ENCODE measurements around the gene SNU13. TPM values are rescaled to one million over a fixed set of nuclear protein-coding genes. Genes with fewer than 3 reads are reported as not detected.

Gene SNU13
- total RNA-seq, 1 donor from 2014 or later: 143 TPM

DNA sequence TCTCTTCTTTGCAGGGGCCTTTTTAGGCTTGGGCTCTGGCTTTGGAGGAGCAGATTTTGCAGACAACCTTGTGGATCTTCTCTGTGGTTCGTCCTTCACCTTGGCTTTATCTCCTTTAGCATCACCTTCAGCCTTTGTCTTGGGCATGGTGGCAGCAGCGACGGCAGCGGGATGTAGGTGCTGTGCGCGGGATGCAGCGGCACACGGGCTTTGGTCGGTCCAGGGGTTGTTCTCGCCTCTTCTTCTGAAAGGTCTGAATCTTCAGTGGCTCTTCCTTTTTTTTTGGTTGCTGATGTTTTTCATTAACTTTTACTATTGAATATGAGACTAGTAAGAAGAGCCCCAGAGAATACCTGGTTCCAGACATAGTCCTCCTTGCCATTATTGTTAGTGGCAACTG is 20.7 kb upstream of the SNU13 start:
- Histone ChIP-seq H3K27me3 (peaks cover 3% of the 10 kb centered on the region), H3K79me2 (ENCODE audit: low read depth) (no peaks in the 10 kb centered on the region), H2AFZ (replicated peaks) (no peak overlapping the region), H3F3A (ENCODE audit: low read depth) (no peaks in the 10 kb centered on the region), H3K36me3 (no peaks in the 10 kb centered on the region), H3K9ac (no peak overlapping the region), H3K9me3 (ENCODE audit: low read depth) (no peaks in the 10 kb centered on the region), H3K4me1 (no peaks in the 10 kb centered on the region), H3K4me3 (no peak overlapping the region), H4K20me1 (ENCODE audit: low read depth) (no peaks in the 10 kb centered on the region), H3K27ac (no peak overlapping the region), H3K4me2 (no peak overlapping the region)
- no peak overlapping the region for H3K4me3 Mint-ChIP-seq
- no peak for DNase-seq (ENCODE audit: low spot score)
- H3K36me3 Mint-ChIP-seq: no peaks in the 10 kb centered on the region
- peaks cover 2% of the 10 kb centered on the region for H3K4me1 Mint-ChIP-seq
- TF ChIP-seq EZH2phosphoT487 (IDR thresholded peaks at IDR 0.05) (no peak), EZH2 (IDR thresholded peaks at IDR 0.05) (no peak)
- TF ChIP-seq, protein P1, sequence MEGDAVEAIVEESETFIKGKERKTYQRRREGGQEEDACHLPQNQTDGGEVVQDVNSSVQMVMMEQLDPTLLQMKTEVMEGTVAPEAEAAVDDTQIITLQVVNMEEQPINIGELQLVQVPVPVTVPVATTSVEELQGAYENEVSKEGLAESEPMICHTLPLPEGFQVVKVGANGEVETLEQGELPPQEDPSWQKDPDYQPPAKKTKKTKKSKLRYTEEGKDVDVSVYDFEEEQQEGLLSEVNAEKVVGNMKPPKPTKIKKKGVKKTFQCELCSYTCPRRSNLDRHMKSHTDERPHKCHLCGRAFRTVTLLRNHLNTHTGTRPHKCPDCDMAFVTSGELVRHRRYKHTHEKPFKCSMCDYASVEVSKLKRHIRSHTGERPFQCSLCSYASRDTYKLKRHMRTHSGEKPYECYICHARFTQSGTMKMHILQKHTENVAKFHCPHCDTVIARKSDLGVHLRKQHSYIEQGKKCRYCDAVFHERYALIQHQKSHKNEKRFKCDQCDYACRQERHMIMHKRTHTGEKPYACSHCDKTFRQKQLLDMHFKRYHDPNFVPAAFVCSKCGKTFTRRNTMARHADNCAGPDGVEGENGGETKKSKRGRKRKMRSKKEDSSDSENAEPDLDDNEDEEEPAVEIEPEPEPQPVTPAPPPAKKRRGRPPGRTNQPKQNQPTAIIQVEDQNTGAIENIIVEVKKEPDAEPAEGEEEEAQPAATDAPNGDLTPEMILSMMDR (IDR thresholded peaks at IDR 0.05): no peak
- H3K9me3 Mint-ChIP-seq: no peaks in the 10 kb centered on the region
- H3K27me3 Mint-ChIP-seq (ENCODE audit: insufficient read depth, low read depth): peaks cover 5% of the 10 kb centered on the region
- H3K27ac Mint-ChIP-seq: no peak overlapping the region

DNA sequence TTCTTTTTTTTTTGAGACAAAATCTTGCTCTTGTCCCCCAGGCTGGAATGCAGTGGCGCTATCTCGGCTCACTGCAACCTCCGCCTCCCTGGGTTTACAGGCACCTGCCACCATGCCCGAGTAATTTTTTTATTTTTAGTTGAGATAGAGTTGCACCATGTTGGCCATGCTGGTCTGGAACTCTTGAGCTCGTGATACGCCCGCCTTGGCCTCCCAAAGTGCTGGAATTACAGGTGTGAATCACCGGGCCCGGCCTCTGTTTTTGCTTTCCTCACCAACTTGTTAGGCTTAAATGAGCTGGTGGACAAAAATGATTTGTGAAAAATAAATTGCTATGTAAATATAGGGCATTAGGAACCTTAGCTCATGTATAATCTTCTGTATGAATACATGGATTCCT is 14.1 kb upstream of the SNU13 start:
- Histone ChIP-seq H3K4me2 (no peak overlapping the region), H3F3A (ENCODE audit: low read depth) (peaks cover 9% of the 10 kb centered on the region), H3K36me3 (no peaks in the 10 kb centered on the region), H3K4me3 (no peak overlapping the region), H3K9me3 (ENCODE audit: low read depth) (no peaks in the 10 kb centered on the region), H4K20me1 (ENCODE audit: low read depth) (no peaks in the 10 kb centered on the region), H2AFZ (replicated peaks) (no peak overlapping the region), H3K27me3 (no peaks in the 10 kb centered on the region), H3K9ac (no peak overlapping the region), H3K4me1 (peaks cover 5% of the 10 kb centered on the region), H3K27ac (no peak overlapping the region), H3K79me2 (ENCODE audit: low read depth) (no peaks in the 10 kb centered on the region)
- TF ChIP-seq EZH2phosphoT487 (IDR thresholded peaks at IDR 0.05): no peak
- no peak for TF ChIP-seq EZH2 (IDR thresholded peaks at IDR 0.05)
- TF ChIP-seq, protein P1 (IDR thresholded peaks at IDR 0.05): no peak
- Mint-ChIP-seq H3K27me3 (ENCODE audit: insufficient read depth, low read depth) (peaks cover 13% of the 10 kb centered on the region), H3K4me3 (no peak overlapping the region), H3K36me3 (no peaks in the 10 kb centered on the region), H3K9me3 (no peaks in the 10 kb centered on the region), H3K27ac (no peak overlapping the region), H3K4me1 (no peaks in the 10 kb centered on the region)
- no peak for DNase-seq (ENCODE audit: low spot score)

DNA sequence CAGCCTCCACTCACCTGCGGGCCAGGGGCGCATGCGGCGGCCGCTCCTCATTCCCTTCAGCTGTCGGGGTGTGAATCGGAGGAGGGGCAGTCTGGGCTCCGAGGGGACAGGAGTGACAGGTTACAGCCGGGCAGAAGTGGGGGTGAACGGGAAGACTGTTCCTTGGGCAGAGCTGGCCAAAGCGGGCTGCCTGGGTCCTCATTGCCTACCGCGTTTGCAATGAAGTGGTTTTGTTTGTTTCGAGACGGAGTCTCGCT is 11.4 kb upstream of the SNU13 start:
- H4K20me1 ChIP-seq (ENCODE audit: low read depth): no peaks in the 10 kb centered on the region
- Mint-ChIP-seq H3K27me3 (ENCODE audit: insufficient read depth, low read depth) (peaks cover 9% of the 10 kb centered on the region), H3K4me1 (peaks cover 8% of the 10 kb centered on the region), H3K9me3 (no peaks in the 10 kb centered on the region), H3K36me3 (no peaks in the 10 kb centered on the region), H3K27ac (no peak overlapping the region), H3K4me3 (no peak overlapping the region)
- no peak for DNase-seq (ENCODE audit: low spot score)
- TF ChIP-seq EZH2 (IDR thresholded peaks at IDR 0.05): no peak
- no peak for TF ChIP-seq EZH2phosphoT487 (IDR thresholded peaks at IDR 0.05)
- TF ChIP-seq, protein P1 (IDR thresholded peaks at IDR 0.05): no peak
- no peak overlapping the region for H3K4me2 ChIP-seq
- no peak overlapping the region for H3K4me3 ChIP-seq
- peaks cover 23% of the 10 kb centered on the region for H3F3A ChIP-seq (ENCODE audit: low read depth)
- no peak overlapping the region for H3K9ac ChIP-seq
- peaks cover 16% of the 10 kb centered on the region for H3K4me1 ChIP-seq
- no peak overlapping the region for H3K27ac ChIP-seq
- H3K27me3 ChIP-seq: no peaks in the 10 kb centered on the region
- no peaks in the 10 kb centered on the region for H3K36me3 ChIP-seq
- no peaks in the 10 kb centered on the region for H3K9me3 ChIP-seq (ENCODE audit: low read depth)
- no peak overlapping the region for H2AFZ ChIP-seq (replicated peaks)
- H3K79me2 ChIP-seq (ENCODE audit: low read depth): no peaks in the 10 kb centered on the region

Data from neural progenitor cell (in vitro differentiated cells).